OCI-LY3 (cell line): ENCODE data around the gene PRDM11.
"Not testable (repeated sequence)": the region's sequence is repeated elsewhere in the genome, so short reads cannot be mapped to it uniquely, and the experiment has no call there.

ENCODE experiments used
- H2AFZ ChIP-seq: fragments of 200-600, 300-600 bp; shearing (Covaris generic); 2 replicates; pipeline ENCODE4 v1.6.0; 2014; ENCODE audit warnings: antibody characterized with exemption, low read depth, low read length
- H3K27ac ChIP-seq: fragments of 200-600, 300-600 bp; sonication (generic); 2 replicates; pipeline ENCODE4 v1.5.1; 2014; ENCODE audit warnings: mild to moderate bottlenecking, low read length, moderate library complexity, mixed read lengths
- H3K27me3 ChIP-seq: fragments of 200-600, 300-600 bp; sonication (generic); 2 replicates; pipeline ENCODE4 v1.6.1; 2014; ENCODE audit warnings: low read depth, low read length, mixed read lengths
- H3K36me3 ChIP-seq: fragments of 200-600, 300-600 bp; sonication (generic); replicated peaks from 2 replicates; pipeline ENCODE3; 2014; ENCODE audit warnings: low read depth, low read length, mixed read lengths
- H3K4me1 ChIP-seq: fragments of 300-600, 200-600 bp; sonication (generic); 2 replicates; pipeline ENCODE4 v1.6.1; 2014; ENCODE audit warnings: low read length, mixed read lengths
- H3K4me2 ChIP-seq: fragments of 200-600, 300-600 bp; sonication (generic); 2 replicates; pipeline ENCODE4 v1.6.1; 2014; ENCODE audit warnings: low read length, mixed read lengths
- H3K4me3 ChIP-seq: fragments of 300-600, 200-600 bp; sonication (generic); 2 replicates; pipeline ENCODE4 v1.5.1; 2014; ENCODE audit warnings: antibody characterized with exemption, mild to moderate bottlenecking, low read length, moderate library complexity
- H3K79me2 ChIP-seq: fragments of 300-600, 200-600 bp; shearing (Covaris generic); 2 replicates; pipeline ENCODE4 v1.6.1; 2014; ENCODE audit warnings: mild to moderate bottlenecking, low read length, mixed read lengths
- H3K9ac ChIP-seq: fragments of 300-600, 200-600 bp; shearing (Covaris generic); 2 replicates; pipeline ENCODE4 v1.6.0; 2014; ENCODE audit warnings: mild to moderate bottlenecking, low read length, moderate library complexity
- H3K9me3 ChIP-seq: fragments of 200-600, 300-600 bp; shearing (Covaris generic); 2 replicates; pipeline ENCODE4 v1.6.1; 2014; ENCODE audit warnings: low read length, mixed read lengths; ENCODE audit not compliant: insufficient read depth
- H4K20me1 ChIP-seq: fragments of 200-600, 300-600 bp; sonication (generic); 2 replicates; pipeline ENCODE4 v1.6.1; 2016; ENCODE audit warnings: low read length, mixed read lengths; ENCODE audit not compliant: insufficient read depth
- CTCF ChIP-seq: fragments of 200-600, 300-600 bp; sonication (generic); IDR thresholded peaks from 2 replicates; pipeline ENCODE4 v1.5.1; 2014; ENCODE audit warnings: antibody characterized with exemption, low read length, low read depth
- EZH2phosphoT487 ChIP-seq: fragments of 200-600 bp; shearing (Covaris generic); IDR thresholded peaks from 2 replicates; pipeline ENCODE4 v1.6.1; 2018; ENCODE audit warnings: antibody characterized with exemption, mixed run types, low read depth

The PRDM11 gene

GRCh38 chr11:45245218-45246045, 99.0 kb downstream of the PRDM11 start:
- H3K79me2 ChIP-seq, result no peaks in the 10 kb centered on the region
- TF ChIP-seq EZH2phosphoT487 (no peak), CTCF (no peak)
- H3K4me2 ChIP-seq, result no peak overlapping the region
- no peaks in the 10 kb centered on the region for H4K20me1 ChIP-seq
- no peak overlapping the region for H3K4me3 ChIP-seq
- H3K4me1 ChIP-seq, result peaks cover 7% of the 10 kb centered on the region
- no peak overlapping the region for H2AFZ ChIP-seq
- H3K27ac ChIP-seq, result no peak overlapping the region
- H3K9me3 ChIP-seq, result no peaks in the 10 kb centered on the region
- no peak overlapping the region for H3K9ac ChIP-seq
- H3K36me3 ChIP-seq, result no peaks in the 10 kb centered on the region
- H3K27me3 ChIP-seq, result peaks cover 41% of the 10 kb centered on the region

DNA sequence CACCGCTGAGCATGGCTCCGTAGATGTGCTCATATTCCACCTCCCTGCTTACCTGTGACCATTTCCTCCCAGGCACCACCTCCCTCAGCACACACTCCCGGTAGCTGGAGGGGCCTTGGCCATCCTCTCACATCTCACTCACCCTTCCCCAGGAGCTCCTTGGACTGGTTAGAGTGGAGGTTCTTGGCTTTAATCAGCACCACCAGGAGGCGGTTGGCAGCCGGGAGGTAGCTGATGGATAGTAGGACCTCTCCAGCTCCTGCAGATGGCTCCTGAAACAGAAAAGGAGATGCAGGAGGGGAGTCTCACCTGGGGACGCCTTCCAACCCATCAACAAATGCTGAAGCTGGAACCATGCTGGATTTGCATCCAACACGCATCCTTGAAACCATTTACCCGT, 99.8 kb downstream of the PRDM11 start:
- no peaks in the 10 kb centered on the region for H3K9me3 ChIP-seq
- no peak overlapping the region for H3K4me3 ChIP-seq
- H4K20me1 ChIP-seq, result no peaks in the 10 kb centered on the region
- H3K27ac ChIP-seq, result no peak overlapping the region
- no peaks in the 10 kb centered on the region for H3K36me3 ChIP-seq
- H2AFZ ChIP-seq, result no peak overlapping the region
- no peaks in the 10 kb centered on the region for H3K79me2 ChIP-seq
- no peak for TF ChIP-seq CTCF
- TF ChIP-seq EZH2phosphoT487, result no peak
- H3K4me2 ChIP-seq, result no peak overlapping the region
- peaks cover 33% of the 10 kb centered on the region for H3K27me3 ChIP-seq
- no peak overlapping the region for H3K9ac ChIP-seq
- peaks cover 10% of the 10 kb centered on the region for H3K4me1 ChIP-seq

DNA sequence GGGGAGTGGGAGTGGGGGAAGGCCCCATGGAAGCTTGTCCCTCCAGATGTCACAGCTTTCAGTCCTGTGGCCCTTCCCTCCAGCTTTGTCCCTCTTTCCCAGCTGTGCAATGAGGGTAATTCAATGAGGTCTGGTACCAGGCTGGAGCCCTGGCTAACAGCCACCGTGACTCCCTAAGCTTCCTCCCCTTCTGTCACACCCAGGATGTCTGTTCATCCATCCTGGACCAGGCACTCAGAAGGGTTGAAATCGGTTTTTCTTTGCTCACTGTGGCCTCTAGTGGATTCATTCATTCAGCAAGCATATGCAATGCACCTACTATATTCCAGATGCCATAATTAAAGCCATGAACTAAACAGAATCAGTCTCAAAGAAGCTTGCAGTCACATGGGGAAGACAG, 101.0 kb downstream of the PRDM11 start:
- H3K27ac ChIP-seq, result no peak overlapping the region
- no peak overlapping the region for H3K4me3 ChIP-seq
- H4K20me1 ChIP-seq, result no peaks in the 10 kb centered on the region
- TF ChIP-seq CTCF (no peak), EZH2phosphoT487 (no peak)
- H3K9ac ChIP-seq, result no peak overlapping the region
- H2AFZ ChIP-seq, result no peak overlapping the region
- no peaks in the 10 kb centered on the region for H3K79me2 ChIP-seq
- H3K27me3 ChIP-seq, result peaks cover 41% of the 10 kb centered on the region
- H3K36me3 ChIP-seq, result no peaks in the 10 kb centered on the region
- no peak overlapping the region for H3K4me2 ChIP-seq
- H3K4me1 ChIP-seq, result peaks cover 10% of the 10 kb centered on the region
- H3K9me3 ChIP-seq, result no peaks in the 10 kb centered on the region

DNA sequence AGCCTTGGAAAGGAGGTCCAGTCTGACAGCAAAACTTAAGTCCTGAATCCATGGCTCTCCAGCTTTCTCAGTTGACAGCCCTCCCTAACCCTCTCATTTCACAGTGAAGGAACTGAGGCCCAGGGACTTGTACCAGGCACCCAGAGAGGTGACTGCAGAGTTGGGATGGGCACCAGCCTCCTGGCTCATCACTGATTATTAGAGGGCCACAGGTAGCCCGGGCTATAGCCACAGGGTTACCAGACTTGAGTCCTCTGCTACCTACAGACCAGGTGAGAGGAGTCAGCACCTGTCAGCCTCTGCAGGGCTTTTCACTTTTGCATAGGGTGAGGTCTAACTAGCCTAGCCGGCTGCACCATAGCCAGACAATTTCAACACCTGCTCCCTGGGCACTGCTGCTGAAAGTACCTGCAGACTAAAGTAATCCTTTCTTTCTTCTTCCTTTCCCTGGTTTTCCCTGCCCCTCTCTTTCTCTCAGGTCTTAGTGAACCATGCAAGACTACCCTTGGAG, 102.1 kb downstream of the PRDM11 start:
- no peak for TF ChIP-seq CTCF
- no peak for TF ChIP-seq EZH2phosphoT487

GRCh38 chr11:45249372-45249771, 102.9 kb downstream of the PRDM11 start:
- Histone ChIP-seq H3K4me1 (peaks cover 13% of the 10 kb centered on the region), H3K27me3 (peaks cover 54% of the 10 kb centered on the region)
- H3K79me2 ChIP-seq, H3K27ac ChIP-seq, H3K9ac ChIP-seq, H3K4me3 ChIP-seq, H3K4me2 ChIP-seq, H3K9me3 ChIP-seq, H2AFZ ChIP-seq, H3K36me3 ChIP-seq, H4K20me1 ChIP-seq: not testable (repeated sequence)

More for the DNA sequence above, 102.1 kb downstream of the PRDM11 start:
- no peak overlapping the region for H3K27ac ChIP-seq
- no peaks in the 10 kb centered on the region for H3K36me3 ChIP-seq
- H2AFZ ChIP-seq, result no peak overlapping the region
- H3K9ac ChIP-seq, result no peak overlapping the region
- no peaks in the 10 kb centered on the region for H3K79me2 ChIP-seq
- peaks cover 48% of the 10 kb centered on the region for H3K27me3 ChIP-seq
- H3K4me3 ChIP-seq, result no peak overlapping the region
- no peaks in the 10 kb centered on the region for H3K9me3 ChIP-seq
- no peaks in the 10 kb centered on the region for H4K20me1 ChIP-seq
- H3K4me1 ChIP-seq, result peaks cover 13% of the 10 kb centered on the region
- no peak overlapping the region for H3K4me2 ChIP-seq
